Stimulated activated CD4-positive, alpha-beta T cell treated with anti-CD3 and anti-CD28 coated beads, Interleukin-15, amount 100 ng/mL, for 24 hours (primary cell): ENCODE measurements around the gene BAZ1A.
"Not testable (repeated sequence)": the region's sequence is repeated elsewhere in the genome, so short reads cannot be mapped to it uniquely, and the experiment has no call there.

ENCODE experiments used
- DNase-seq: peaks from one replicate; pipeline ENCODE4 v3.0.0-alpha.2; 2020

BAZ1A gene

DNA sequence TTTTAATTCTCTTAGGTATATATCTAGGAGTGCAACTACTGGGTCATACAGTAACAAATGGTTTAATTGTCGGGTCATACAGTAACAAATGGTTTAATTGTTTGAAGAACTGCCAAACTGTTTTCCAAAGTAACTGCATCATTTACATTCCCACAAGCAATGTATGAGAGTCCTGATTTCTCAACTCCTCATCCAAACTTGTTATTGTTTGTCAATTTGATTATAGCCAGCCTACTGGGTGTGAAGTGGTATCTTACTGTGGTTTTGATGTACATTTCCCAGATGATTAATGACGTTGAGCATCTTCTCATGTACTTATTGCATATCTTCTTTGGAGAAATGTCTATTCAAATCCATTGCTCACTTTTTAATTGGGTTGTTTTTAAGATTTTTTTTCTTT lies 93.1 kb downstream of the BAZ1A start:
- no peak for DNase-seq

DNA sequence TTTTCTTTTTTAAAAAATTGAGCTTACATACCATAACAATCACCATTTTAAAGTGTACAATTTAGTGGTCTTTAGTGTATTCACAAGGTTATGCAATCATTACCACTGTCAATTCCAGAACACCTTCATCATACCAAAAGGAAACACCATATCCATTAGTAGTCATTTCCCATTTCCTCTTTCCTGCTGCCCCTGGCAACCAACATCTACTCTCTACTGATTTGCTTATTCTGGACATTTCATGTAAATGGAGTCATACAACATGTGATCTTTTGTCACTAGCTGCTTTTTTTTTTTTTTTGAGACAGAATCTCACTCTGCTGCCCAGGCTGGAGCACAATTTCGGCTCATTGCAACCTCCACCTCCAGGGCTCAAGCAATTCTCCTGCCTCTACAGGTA lies 93.9 kb downstream of the BAZ1A start:
- DNase-seq: no peak

DNA sequence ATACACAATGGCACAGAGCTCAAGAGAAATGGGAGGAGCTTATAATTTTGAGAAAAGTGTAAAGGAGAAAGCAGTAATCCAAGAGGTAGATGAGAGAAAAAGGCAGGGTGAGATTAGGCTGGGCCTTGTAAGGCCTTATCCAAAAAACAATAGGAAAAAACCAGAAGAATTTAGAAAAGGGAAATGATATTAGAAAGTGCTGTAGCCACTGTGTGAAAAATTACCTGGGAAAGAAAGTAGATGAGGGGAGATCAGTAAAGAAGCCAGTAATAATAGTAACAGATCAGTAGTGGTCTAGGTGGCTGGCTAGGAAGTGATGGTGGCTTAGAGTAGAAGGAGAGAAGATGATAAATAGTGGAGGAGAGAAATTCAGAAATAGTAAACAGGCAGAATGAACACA lies 94.5 kb downstream of the BAZ1A start:
- DNase-seq: no peak

DNA sequence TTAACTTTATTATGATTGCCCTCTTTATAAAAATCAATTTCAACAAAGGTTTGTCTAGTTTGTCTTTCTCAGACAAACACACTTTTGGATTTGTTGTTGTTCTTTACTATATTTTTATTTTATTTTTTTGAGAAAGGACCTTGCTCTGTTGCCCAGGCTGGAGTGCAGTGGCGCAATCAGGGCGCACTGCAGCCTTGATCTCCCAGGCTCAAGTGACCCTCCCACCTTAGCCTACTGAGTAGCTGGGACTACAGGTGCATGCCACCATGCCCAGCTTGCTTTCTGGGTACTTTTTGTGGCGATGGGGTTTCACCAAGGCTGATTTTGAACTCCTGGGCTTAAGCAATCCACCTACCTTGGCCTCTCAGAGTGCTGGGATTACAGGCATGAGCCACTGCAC lies 96.4 kb downstream of the BAZ1A start:
- DNase-seq: no peak

DNA sequence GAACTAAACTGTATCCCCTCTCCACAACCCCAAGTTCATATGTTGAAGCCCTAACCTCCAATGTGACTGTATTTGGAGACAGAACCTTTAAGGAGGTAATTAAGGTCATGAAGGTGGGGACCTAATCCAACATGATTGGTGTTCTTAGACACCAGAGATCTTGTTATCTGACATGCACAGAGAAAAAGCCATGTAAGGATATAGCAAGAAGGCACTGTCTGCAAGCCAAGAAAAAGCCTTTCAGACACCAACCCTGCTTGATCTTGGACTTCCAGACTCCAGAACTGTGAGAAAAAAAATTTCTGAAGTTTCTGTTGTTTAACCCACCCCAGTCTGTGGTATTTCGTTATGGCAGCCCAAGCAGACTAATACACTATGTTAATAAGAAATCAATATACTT lies 98.5 kb downstream of the BAZ1A start:
- DNase-seq: no peak

DNA sequence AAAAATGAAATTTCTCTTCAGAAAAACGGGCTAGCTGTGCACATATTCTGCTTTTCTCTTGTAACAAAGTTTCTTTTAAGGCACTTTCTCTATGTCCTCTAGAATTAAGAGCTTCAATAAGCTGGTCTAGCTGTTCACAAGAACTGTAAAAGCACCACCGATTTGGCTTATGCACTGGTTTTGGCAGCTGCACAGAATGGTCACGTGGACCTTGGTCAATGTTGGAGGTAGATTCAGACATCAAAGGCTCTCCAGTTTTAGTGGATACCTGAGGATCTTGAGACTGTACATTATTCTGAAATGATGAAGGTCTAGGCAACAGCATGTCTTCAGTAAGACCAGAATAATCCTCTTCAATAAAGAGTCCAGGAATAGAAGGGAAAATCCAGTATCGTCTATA lies 99.2 kb downstream of the BAZ1A start:
- no peak for DNase-seq

DNA sequence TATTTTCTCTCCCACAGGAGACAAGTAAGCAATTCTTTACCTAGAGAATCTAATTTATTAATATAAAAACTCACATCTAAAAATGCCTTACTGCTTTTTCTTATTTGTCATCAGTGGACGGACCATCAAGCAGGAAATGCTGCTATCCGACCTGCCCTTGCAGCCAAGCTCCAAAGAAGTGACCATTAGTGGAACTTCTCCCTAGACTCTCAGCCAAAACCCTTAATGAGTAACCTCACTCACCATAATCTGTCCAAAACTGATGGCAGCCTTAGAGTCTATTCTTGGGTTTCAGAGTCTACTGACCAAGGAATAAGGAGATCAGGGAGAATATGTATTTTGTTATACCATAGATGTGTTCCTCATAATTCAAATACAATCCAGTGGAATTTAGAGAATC lies 99.8 kb downstream of the BAZ1A start:
- DNase-seq: no peak

DNA sequence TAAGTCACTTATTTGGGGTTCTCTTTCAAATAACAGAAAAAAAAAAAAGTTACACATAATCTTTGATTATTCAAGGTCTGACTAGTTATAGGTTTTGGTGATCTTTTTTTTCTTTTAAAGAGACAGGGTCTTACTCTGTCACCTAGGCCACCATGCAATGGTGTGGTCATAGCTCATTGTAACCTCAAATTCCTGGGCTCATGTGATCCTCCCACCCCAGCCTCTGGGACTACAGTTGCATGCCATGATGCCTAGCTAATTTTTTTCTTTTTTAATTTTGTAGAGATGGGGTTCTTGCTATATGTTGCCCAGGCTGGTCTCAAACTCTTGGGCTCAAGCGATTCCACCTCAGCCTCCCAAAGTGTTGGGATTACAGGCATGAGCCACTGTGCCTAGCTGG lies 104.3 kb downstream of the BAZ1A start:
- no peak for DNase-seq

DNA sequence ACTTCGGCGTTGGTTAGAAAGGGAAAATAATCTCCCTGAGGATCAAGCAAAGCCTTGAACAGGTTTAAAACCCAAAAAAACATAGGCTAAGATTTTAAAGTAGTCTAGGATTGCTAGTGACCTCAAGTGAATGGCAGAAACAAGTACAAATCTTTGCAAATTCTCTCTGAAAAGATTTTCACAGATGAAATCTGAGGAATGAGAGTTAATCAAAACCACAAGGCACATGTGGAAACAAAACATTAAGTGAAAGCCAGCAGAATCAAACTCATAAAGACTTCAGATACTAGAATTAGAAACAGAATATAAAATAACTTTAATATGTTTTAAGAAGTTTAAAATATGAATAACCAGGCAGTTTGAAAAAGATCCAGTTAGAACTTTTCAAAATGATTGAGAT lies 108.6 kb downstream of the BAZ1A start:
- DNase-seq: no peak

DNA sequence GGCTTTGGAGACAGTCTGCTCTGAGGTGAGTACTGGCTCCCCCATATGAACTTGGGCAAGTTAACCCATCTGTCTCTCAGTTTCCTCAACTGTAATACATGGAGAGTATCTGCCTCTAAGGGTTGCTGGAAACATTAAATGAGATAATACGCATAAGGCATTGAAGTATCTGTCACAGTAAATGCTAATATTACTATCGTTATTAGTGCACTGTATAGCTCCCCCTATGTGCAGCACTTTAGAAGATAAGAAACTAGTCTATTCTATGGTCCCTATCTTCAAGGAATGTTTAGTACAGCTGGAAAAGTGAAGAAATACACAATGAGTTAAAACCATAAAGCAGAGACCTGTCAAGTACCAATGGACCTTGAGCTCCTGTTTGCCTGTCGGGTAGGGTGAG lies 109.1 kb downstream of the BAZ1A start:
- no peak for DNase-seq

DNA sequence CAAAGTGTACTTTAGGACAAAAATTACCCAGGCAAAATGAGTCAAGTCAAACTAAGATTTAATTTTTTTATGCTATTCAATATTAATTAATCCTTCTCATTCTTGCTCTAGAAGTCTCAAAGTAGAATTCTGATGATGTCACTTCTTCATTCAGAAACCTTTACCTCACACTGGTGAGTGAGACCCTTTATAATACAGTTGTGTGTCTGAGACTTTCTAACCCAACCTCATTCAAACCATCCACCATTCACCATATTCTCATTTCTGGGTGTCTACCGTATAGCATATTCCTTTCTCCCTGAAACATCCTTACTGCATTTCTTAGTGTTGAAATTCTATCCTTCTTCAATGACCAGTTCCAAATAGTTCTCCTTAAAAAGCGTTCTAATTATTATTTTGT lies 119.9 kb downstream of the BAZ1A start:
- no peak for DNase-seq

DNA sequence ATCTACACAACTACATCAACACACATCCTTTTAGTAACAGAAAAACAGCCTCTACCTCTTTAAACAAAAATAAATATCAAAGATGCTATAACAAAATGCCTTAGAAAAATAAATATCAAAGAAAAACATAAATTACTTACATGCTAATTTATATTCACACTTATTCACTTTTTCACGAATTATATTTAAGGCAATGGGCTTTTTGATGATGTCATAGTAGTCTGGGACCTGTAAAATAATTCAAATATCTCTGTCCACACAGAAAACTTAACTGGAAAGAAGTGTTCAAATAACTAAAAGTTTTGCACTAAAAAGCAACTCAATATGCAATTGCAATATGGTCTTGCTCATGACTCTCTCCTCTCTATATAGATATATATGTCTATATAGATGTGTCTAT lies 120.5 kb downstream of the BAZ1A start:
- no peak for DNase-seq

DNA sequence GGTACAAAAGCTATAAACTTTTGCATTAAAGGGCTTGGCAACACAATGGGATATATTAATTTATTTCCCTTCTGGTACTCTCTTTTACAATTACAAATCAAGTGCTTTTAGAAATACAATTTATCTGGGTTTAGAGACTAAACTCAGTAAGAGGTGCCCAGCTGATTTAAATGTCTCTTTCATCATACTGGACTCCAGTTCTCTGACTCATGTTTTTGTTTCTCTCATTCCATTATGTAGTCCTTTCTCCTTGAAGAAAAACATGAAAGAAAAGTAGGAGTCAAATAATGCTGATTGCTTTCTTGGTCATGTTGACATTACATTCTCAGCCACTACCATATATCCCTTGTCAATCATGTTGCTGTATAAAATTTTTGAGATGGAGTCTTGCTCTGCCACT lies 124.5 kb downstream of the BAZ1A start:
- DNase-seq: no peak

DNA sequence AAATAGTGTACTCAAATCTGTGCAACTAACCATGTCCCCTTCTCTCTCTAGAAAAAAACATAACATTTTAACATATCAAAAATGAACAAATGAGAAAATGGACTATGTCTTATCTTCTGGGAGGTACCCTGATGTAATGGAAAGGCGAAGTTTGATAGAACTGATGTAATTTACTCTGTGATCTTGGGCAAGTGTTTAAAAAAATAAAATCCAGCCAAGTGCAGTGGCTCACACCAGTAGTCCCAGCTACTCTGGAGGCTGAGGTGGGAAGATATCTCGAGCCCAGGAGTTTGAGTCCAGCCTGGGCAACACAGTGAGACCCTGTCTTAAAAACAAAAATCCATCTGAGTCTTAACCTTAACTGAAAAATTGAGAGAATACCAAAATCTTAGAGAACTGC lies 124.9 kb downstream of the BAZ1A start:
- DNase-seq: no peak

DNA sequence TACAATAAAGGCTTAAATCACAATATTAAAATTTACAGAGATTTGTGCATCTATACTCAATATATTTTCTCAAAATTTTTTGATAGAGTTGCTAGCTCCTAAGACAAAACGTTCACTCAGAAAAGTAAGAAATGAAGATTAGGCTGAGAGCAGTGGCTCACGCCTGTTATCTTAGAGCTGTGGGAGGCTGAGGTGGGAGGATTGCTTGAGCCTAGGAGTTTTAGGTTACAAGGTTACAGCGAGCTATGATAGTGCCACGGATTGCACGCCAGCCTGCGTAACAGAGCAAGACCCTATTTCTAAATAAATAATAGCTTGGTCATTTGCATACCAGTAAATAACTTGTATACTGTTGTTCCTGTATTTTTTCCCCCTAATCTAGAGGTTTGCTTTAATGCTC lies 125.8 kb downstream of the BAZ1A start:
- DNase-seq: no peak

DNA sequence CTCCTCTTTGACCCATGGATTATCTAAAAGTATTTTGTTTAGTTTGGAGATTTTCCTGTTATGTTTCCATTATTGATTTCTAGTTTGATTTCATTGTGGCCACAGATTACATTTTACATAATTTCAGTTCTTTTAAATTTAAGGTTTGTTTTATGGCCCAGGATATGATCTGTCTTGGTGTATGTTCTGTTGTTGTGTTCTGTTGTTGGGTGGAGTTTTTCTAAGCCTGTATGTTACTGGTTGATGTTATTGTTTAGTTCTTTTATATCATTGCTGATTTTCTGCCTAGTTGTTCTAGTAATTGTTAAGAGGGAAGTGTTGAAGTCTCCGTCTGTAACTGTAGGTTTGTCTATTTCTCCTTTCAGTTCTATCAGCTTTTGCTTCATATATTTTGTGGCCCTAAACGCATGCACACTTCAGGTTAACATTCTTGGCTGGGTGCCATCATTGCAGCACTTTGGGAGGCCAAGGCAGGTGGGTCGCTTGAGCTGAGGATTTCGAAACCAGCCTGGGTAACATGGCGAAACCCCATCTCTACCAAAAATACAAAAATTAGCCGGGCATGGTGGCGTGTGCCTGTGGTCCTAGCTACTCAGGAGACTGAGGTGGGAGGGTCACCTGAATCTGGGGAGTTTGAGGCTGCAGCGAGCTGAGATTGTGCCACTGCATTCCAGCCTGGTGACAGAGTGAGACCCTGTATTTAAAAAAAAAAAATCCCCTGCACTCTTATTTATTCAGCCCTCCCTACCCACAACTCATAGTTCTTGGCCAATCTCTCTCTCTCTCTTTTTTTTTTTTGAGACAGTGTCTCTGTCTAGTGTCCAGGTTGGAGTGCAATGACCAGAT lies 132.7 kb downstream of the BAZ1A start:
- DNase-seq: no peak

DNA sequence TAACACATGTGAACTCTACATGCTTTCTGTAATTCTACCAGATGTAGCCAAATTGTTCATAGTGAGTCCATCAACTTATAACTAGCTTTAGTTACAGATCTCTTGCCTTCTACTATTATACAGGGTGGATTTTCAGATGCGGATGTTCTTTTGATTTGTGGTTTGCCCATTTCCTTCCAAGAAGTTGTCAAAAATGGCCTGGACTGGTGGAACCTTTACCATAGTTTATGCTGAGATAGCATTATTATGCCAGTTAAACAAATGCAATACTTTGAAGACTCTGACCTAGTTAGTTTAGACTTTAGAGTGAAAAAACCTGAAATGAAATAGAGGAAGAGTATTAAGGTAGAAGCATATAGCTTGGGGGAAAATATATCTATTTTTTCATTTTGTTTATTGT lies 133.3 kb downstream of the BAZ1A start:
- DNase-seq: no peak

DNA sequence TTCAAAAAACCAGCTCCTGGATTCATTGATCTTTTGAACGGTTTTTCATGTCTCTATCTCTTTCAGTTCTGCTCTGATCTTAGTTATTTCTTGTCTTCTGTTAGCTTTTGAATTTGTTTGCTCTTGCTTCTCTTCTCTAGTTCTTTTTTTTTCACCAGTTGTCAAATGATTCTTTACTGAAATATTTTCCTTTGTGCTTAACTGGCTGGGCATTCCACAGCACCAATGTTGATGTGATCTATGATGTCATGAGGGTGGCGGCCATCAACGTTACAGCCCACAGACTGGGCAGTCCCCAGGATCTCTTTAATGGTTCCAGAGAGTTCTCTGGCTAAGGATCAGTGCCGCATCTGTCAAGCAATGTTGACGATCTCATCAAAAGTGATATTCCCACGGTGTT lies 135.0 kb downstream of the BAZ1A start:
- not testable (repeated sequence) for DNase-seq

DNA sequence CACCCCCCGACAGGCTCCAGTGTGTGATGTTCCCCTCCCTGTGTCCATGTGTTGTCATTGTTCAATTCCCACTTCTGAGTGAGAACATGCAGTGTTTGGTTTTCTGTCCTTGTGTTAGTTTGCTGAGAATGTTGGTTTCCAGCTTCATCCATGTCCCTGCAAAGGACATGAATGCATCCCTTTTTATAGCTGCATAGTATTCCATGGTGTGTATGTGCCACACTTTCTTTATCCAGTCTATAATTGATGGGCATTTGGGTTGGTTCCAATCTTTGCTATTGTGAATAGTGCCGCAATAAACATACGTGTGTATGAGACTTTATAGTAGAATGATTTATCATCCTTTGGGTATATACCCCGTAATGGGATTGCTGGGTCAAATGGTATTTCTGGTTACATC lies 138.1 kb downstream of the BAZ1A start:
- DNase-seq: not testable (repeated sequence)

DNA sequence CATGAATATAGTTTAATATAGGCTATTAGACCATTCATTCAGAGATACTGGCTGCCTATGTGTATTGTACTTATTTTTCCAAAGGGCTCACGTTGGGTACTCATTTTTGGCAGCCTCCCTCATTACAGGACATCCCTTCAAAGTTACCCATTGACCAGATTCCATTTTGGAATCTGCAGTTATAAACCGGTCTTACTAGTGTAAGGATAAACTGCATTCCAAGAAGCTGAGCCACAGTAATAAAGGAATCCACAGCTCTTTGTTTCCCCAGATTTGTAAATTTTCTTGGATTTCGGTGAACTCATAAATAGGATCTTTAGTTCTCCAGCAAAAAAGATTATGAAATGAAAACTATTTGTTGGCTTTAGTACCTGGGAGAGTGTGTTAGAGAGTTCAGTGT lies 141.9 kb downstream of the BAZ1A start:
- DNase-seq: no peak

DNA sequence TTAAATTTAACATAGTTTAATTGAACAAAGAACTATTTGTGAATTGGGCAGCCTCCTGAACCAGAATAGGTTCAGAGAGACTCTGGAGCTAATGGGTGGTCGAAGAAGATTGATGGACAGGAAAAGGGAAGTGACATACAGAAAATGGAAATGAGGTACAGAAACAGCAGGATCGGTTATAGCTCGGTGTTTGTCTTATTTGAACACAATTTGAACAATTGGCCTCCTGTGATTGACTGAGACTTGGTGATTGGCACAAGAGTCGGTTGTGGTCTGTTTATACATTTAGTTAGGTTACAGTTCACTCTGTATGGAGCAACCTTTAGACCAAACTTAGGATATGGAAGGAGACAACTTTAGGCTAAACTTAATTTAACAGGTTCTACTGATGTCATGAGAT lies 142.4 kb downstream of the BAZ1A start:
- no peak for DNase-seq

DNA sequence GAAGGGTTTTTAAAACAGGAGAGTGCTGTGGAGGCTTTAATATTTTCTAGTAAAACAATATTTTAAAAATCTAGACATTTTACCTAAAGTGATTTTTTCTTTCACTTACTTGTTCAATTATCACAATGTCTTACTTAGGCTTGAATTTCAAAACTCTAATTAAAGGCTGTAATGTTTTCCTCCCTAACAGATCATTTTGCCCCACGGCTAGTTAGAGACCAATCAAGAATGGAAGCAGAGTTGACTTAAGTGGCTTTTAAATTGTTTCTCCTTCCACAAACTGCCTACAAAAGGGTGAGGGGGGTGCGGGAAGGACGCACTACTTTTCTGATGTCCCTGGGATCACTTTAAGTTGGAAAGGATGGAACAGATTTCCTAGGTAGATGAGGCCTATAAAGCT lies 151.3 kb downstream of the BAZ1A start:
- no peak for DNase-seq

DNA sequence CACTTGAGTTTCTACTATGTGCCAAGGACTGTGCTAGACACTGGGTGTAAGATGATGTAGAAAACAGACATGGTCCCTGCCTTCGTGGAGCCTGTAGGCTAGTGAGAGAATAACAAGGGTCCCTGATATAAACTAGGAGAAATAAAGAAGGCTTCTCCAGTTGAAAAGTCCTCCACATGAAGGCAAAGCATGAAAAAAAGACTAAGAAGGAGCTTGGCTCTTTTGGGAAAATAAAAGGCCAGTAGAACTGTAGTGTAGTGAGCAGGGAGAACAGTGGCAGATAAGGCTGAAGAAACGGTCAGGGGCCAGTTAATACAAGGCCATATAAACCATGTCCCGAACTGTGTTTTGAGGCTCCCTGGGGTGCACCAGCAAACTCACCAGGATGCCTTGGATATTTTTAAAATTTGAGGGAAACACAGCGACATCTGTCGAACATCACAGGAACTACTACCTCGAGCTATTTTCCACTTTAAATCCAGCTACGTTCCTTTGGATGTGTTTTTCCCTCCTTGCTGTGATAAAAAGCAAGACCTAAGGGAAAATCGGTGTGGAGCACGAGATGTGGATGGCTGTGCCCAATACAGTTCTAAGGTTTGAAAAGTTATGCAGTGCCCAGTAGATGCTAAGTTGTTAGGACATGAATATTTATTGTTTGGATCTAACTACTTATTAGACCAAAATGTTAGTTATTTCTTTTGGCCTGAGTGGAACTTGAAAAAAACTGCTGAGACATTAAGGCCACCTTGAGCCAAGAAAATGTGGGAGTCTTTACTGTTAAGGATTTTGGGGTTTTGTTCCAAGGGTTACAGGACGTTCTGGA lies 152.2 kb downstream of the BAZ1A start:
- peak; percentile 45 for DNase-seq

DNA sequence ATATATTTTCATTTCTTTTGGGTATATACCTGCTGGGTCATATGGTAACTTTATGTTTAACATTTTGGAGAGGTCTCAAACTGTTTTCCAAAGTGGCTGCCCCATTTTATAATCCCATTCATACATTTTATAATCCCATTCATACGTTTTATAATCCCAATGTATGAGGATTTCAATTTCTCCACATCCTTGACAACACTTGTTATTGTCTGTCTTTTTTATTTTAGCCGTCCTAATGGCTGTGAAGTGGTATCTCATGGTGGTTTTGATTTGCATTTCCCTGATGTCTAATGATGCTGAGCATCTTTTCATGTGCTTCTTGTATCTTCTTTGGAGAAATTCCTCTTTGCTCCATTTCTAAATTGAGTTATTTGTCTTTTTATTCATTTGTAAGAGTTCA lies 154.0 kb downstream of the BAZ1A start:
- DNase-seq: no peak
